Activated CD8-positive, alpha-beta T cell treated with anti-CD3 and anti-CD28 coated beads for 36 hours (primary cell): Measurements from ENCODE around the gene LITAF. TPM values are rescaled to one million over a fixed set of nuclear protein-coding genes. Genes with fewer than 3 reads are reported as not detected.
A peak's percentile ranks its signal among the peaks of the same experiment; 100 is the strongest.

Experiments
- ATAC-seq: fragments of 200-7000 bp; cut with Tn5 transposase; one replicate; pipeline ENCODE4 v1.10.0; 2021; ENCODE audit warnings: mild to moderate bottlenecking, moderate library complexity
- CTCF ChIA-PET: fragments of 350-600 bp; sonication (Branson Sonifier 250); formaldehyde crosslinking; loops from one replicate; lab custom pipeline; 2021; ENCODE audit warnings: antibody characterized with exemption; lab: Charles Lee
- POLR2A ChIA-PET: fragments of 350-600 bp; sonication (Branson Sonifier 250); formaldehyde crosslinking; loops from one replicate; lab custom pipeline; 2021; ENCODE audit warnings: antibody characterized with exemption; lab: Charles Lee
- DNase-seq: peaks from one replicate; pipeline ENCODE4 v3.0.0-alpha.2; 2020
- H3K27ac Mint-ChIP-seq: one replicate; pipeline ENCODE4 v1.8.0; 2021; ENCODE audit warnings: mild to moderate bottlenecking, mixed read lengths
- H3K27me3 Mint-ChIP-seq: one replicate; pipeline ENCODE4 v1.8.0; 2021; ENCODE audit warnings: mixed read lengths
- H3K36me3 Mint-ChIP-seq: one replicate; pipeline ENCODE4 v1.8.0; 2021; ENCODE audit warnings: low read depth, mixed read lengths
- H3K4me1 Mint-ChIP-seq: one replicate; pipeline ENCODE4 v1.8.0; 2021; ENCODE audit warnings: low read depth, mixed read lengths
- H3K4me3 Mint-ChIP-seq: one replicate; pipeline ENCODE4 v1.8.0; 2021; ENCODE audit warnings: mild to moderate bottlenecking, moderate library complexity, mixed read lengths
- H3K9me3 Mint-ChIP-seq: one replicate; pipeline ENCODE4 v1.8.0; 2021; ENCODE audit warnings: mixed read lengths
- intact Hi-C: fragments of 100-400 bp; cut with micrococcal nuclease; formaldehyde crosslinking; loops from one replicate; pipeline ENCODE4 v1.10.0; 2022
- total RNA-seq, 2 experiments: library from RNA; stranded (reverse); gene quantifications; one replicate each; pipeline ENCODE4 v1.2.3, GENCODE V29; 2021
- TF ChIP-seq, protein P1 (sequence below): fragments of 200-600 bp; IDR thresholded peaks from one replicate; pipeline ENCODE4 v1.8.0; 2022; ENCODE audit warnings: antibody characterized with exemption, mild to moderate bottlenecking

Gene LITAF
- total RNA-seq, 2 experiments from 2014 or later, result 108 to 110 TPM

DNA sequence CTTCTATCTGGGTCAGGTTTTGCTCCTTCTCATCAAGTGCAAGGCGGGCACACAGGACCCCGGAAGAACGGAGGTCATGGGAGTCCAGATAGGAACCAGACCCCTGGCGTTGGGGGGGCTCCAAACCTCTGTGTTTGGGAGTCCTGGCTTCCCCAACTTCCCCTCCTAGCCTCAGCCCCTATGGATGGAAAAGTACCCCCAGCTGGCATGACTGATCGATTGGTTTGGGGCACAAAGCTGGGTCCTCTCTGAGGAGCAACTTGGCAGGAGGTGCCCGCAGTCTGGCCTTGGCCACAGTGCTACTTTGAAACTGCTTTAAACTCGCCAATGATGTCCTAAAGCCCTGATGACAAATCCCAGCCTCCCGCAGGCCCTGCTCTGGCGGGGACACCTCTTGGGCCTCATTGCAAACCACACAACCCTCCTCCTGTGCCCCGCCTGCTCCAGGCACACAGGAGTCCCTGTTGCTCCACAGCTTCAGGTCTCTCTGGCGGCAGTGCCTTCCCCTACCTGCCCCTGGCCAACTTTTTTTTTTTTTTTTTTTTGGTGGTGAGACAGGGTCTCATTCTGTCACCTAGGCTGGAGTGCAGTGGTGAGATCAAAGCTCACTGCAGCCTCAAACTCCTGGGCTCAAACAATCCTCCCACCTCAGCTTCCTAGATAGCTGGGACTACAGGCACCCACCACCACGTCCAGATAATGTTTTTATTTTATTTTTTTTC, 43.5 kb upstream of the LITAF start:
- TF ChIP-seq, protein P1, sequence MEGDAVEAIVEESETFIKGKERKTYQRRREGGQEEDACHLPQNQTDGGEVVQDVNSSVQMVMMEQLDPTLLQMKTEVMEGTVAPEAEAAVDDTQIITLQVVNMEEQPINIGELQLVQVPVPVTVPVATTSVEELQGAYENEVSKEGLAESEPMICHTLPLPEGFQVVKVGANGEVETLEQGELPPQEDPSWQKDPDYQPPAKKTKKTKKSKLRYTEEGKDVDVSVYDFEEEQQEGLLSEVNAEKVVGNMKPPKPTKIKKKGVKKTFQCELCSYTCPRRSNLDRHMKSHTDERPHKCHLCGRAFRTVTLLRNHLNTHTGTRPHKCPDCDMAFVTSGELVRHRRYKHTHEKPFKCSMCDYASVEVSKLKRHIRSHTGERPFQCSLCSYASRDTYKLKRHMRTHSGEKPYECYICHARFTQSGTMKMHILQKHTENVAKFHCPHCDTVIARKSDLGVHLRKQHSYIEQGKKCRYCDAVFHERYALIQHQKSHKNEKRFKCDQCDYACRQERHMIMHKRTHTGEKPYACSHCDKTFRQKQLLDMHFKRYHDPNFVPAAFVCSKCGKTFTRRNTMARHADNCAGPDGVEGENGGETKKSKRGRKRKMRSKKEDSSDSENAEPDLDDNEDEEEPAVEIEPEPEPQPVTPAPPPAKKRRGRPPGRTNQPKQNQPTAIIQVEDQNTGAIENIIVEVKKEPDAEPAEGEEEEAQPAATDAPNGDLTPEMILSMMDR, result no peak
- ATAC-seq (no peak), DNase-seq (no peak)
- Mint-ChIP-seq H3K4me3 (no peak overlapping the region), H3K4me1 (peaks cover 37% of the 10 kb centered on the region), H3K27me3 (no peaks in the 10 kb centered on the region), H3K9me3 (no peaks in the 10 kb centered on the region), H3K27ac (no peak overlapping the region), H3K36me3 (no peaks in the 10 kb centered on the region)
- CTCF ChIA-PET, result interaction anchor here (0.9 to 3.8 kb wide), 5 partner anchors 8 to 98 kb away, joined by 3 to 18 read pairs (median 5); no protein-coding TSS in a partner anchor
- POLR2A ChIA-PET, result interaction anchor here (1.3 kb wide), 1 partner anchor 24 kb away, joined by 3 read pairs; no protein-coding TSS in a partner anchor
- intact Hi-C loops, result no loop called here

DNA sequence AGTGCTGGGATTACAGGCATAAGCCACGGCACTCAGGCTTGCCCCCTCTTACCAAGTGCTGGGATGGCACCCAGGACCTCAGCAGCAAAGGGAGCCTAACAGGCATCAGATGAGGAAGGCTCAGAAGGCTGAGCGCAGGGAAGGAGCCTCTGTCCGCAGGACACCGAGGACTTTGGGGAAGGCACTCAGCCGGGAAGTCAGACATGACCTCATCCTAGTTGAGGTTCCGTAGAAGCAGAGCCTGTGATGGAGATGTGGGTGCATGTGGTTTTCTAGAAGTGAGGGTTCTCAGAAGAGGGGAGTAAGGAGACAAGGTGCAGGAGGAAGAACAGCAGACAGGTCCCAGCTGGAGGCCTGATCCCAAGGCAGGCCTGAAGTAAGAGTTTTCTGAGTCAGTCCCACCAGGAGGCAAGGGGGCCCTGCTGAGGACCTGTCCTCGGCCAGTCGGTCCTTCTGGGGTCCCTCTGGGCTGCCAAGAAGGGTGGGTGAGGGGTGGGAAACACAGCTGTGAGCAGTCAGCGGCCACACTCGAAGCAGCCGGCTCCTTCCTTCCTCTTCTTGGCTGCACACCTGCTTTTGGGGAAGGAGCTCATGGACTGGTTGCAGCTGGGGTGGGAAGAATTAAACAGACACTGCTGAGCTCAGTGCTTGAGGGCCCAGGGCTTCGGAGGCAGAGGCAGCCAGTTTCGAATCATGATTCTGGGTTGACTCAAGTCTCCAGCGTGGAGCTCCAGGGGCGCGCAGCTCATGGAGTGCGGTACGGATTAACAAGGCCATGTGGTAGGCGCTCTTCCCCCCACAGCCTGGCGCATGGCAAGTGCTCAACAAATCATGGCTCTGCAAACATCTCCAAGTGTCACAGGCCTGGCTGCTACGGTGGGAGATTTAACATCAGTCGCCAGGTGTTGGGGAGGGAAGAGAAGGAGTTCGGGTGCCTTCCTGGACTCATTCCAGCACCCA, 42.6 kb upstream of the LITAF start:
- H3K36me3 Mint-ChIP-seq, result no peaks in the 10 kb centered on the region
- ATAC-seq, result peak; percentile 40
- H3K4me1 Mint-ChIP-seq, result peaks cover 43% of the 10 kb centered on the region
- peak; percentile 28 for DNase-seq
- POLR2A ChIA-PET, result no interaction called here
- H3K4me3 Mint-ChIP-seq, result no peak overlapping the region
- peak overlapping the region; percentile 58 for H3K27ac Mint-ChIP-seq
- CTCF ChIA-PET, result interaction anchor here (0.9 to 3.8 kb wide), 3 partner anchors 13 to 97 kb away, joined by 3 to 18 read pairs (median 9); no protein-coding TSS in a partner anchor
- H3K9me3 Mint-ChIP-seq, result no peaks in the 10 kb centered on the region
- TF ChIP-seq, protein P1, result no peak
- H3K27me3 Mint-ChIP-seq, result no peaks in the 10 kb centered on the region
- intact Hi-C loops, result no loop called here

DNA sequence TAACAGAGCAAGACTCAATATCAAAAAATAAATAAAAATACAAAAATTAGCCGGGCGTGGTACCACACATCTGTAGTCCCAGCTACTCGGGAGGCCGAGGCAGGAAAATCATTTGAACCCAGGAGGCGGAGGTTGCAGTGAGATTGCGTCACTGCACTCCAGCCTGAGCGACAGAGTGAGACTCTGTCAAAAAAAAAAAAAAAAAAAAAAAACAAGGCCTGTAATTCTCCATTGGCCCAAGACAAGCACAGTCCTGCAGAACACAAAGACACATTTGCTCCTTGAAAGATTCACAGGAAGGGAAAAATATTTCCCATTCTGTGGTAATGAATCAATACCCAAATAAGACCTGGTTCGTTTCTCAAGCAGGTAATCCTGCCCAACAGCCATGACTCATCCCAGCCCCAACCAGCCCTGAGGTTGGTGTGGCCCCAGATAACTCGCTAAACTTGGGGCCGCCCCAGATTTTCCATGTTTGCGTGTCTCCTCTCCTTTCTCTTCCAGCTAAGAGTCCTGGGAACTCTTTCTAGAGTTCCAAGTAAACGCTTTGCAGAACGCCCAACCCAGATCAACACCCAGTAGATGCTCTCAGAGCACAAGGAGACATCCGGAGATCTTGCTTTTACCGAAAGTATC, 41.2 kb upstream of the LITAF start:
- Mint-ChIP-seq H3K4me1 (peaks cover 40% of the 10 kb centered on the region), H3K9me3 (no peaks in the 10 kb centered on the region), H3K4me3 (no peak overlapping the region), H3K27ac (no peak overlapping the region), H3K36me3 (no peaks in the 10 kb centered on the region), H3K27me3 (no peaks in the 10 kb centered on the region)
- ATAC-seq, result no peak
- POLR2A ChIA-PET, result no interaction called here
- DNase-seq, result peak; percentile 35
- CTCF ChIA-PET, result interaction anchor here (0.8 to 2.1 kb wide), 3 partner anchors 12 to 232 kb away, joined by 3 to 4 read pairs (median 3); no protein-coding TSS in a partner anchor
- intact Hi-C loops, result no loop called here
- TF ChIP-seq, protein P1, result no peak

DNA sequence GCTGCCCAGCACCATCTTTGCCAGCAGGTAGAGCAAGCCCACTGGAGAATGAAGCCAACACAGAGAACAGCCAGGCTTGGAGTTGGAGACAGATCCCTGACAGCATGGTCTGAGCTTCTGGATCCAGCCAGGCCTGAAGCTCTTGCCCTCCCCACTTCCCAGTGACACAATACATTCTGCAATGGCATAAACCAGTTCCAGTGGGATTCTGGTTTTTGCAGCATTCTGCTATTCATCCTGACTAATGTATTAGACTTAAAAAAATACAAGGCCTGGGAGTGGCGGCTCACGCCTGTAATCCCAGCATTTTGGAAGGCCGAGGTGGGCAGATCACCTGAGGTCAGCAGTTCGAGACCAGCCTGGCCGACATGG, 40.6 kb upstream of the LITAF start:
- POLR2A ChIA-PET, result interaction anchor here (1.0 to 1.2 kb wide), 3 partner anchors 9 to 167 kb away, joined by 3 read pairs; no protein-coding TSS in a partner anchor
- no peaks in the 10 kb centered on the region for H3K36me3 Mint-ChIP-seq
- no peak for DNase-seq

More for the DNA sequence above, 40.6 kb upstream of the LITAF start:
- TF ChIP-seq, protein P1, result no peak
- Mint-ChIP-seq H3K9me3 (no peaks in the 10 kb centered on the region), H3K27ac (no peak overlapping the region), H3K4me3 (no peak overlapping the region), H3K4me1 (peaks cover 44% of the 10 kb centered on the region), H3K27me3 (no peaks in the 10 kb centered on the region)
- CTCF ChIA-PET, result interaction anchor here (2.1 kb wide), 1 partner anchor 231 kb away, joined by 4 read pairs; no protein-coding TSS in a partner anchor
- intact Hi-C loops, result no loop called here
- no peak for ATAC-seq
